SK-N-SH (cell line): ENCODE data around the gene NSD2. TPM values are rescaled to one million over a fixed set of nuclear protein-coding genes. Genes with fewer than 3 reads are reported as not detected.

Source experiments
- CTCF ChIA-PET: fragments of 300-600, 350-600 bp; formaldehyde crosslinking; extraction: SDS; loops from one replicate; lab custom pipeline; 2021; lab: Yijun Ruan, JAX
- POLR2A ChIA-PET: fragments of 350-600 bp; sonication (Branson Sonifier 250); formaldehyde crosslinking; extraction: SDS; loops from one replicate; lab custom pipeline; 2020; ENCODE audit warnings: antibody characterized with exemption, inconsistent platforms; lab: Yijun Ruan, JAX
- DNase-seq: peaks from one replicate; pipeline ENCODE4 v3.0.0; 2012
- H2AFZ ChIP-seq: fragments of 200-600 bp; sonication (generic); 2 replicates; pipeline ENCODE4 v1.8.1; 2016; ENCODE audit warnings: antibody characterized with exemption, mild to moderate bottlenecking, low read depth
- H3F3A ChIP-seq: fragments of 200-600 bp; sonication (generic); replicated peaks from 2 replicates; pipeline ENCODE3; 2016; ENCODE audit warnings: antibody characterized with exemption, mild to moderate bottlenecking; ENCODE audit not compliant: insufficient read depth
- H3K27ac ChIP-seq, 2 experiments: fragments of 200-500 bp in 1 of 2; fragments of 200-600 bp in 1 of 2; sonication (Bioruptor generic) in 1 of 2; sonication (generic), shearing (Covaris generic) in 1 of 2; 2 replicates each; pipeline versions ENCODE4 v1.5.1 to v1.6.1; 2014 to 2016; ENCODE audit warnings: low read depth in 2 of 2, inconsistent platforms in 1 of 2, low read length in 1 of 2, mild to moderate bottlenecking in 1 of 2, mixed read lengths in 1 of 2
- H3K27me3 ChIP-seq: fragments of 200-600 bp; sonication (generic), shearing (Covaris generic); 2 replicates; pipeline ENCODE4 v1.6.1; 2016; ENCODE audit warnings: mixed run types; ENCODE audit not compliant: insufficient read depth
- H3K36me3 ChIP-seq, 2 experiments: fragments of 200-500 bp in 1 of 2; fragments of 200-600 bp in 1 of 2; sonication (Bioruptor generic) in 1 of 2; sonication (generic) in 1 of 2; replicated peaks in 1 of 2; 2 replicates each; pipeline versions ENCODE3 to v1.5.1; 2014 to 2016; ENCODE audit warnings: low read length in 1 of 2, mild to moderate bottlenecking in 1 of 2; ENCODE audit not compliant: insufficient read depth in 2 of 2, control insufficient read depth in 1 of 2
- H3K4me1 ChIP-seq, 2 experiments: fragments of 200-500 bp in 1 of 2; fragments of 200-600 bp in 1 of 2; sonication (Bioruptor generic) in 1 of 2; sonication (generic), shearing (Covaris generic) in 1 of 2; 2 replicates each; pipeline versions ENCODE4 v1.5.1 to v1.6.1; 2014 to 2016; ENCODE audit warnings: low read depth in 1 of 2, low read length in 1 of 2, mixed run types in 1 of 2; ENCODE audit not compliant: insufficient read depth in 2 of 2, control insufficient read depth in 1 of 2
- H3K4me2 ChIP-seq: fragments of 200-600 bp; sonication (generic), shearing (Covaris generic); 2 replicates; pipeline ENCODE4 v1.6.1; 2017; ENCODE audit warnings: mixed run types
- H3K4me3 ChIP-seq, 2 experiments: fragments of 200-500 bp in 1 of 2; fragments of 200-600 bp in 1 of 2; sonication (Bioruptor generic) in 1 of 2; sonication (generic), shearing (Covaris generic) in 1 of 2; 2 replicates each; pipeline versions ENCODE4 v1.5.1 to v1.8.1; 2014 to 2016; ENCODE audit warnings: low read depth in 2 of 2, inconsistent platforms in 1 of 2, low read length in 1 of 2, mild to moderate bottlenecking in 1 of 2, mixed read lengths in 1 of 2, moderate library complexity in 1 of 2
- H3K79me2 ChIP-seq: fragments of 200-600 bp; sonication (generic); 2 replicates; pipeline ENCODE4 v1.8.1; 2017; ENCODE audit warnings: mild to moderate bottlenecking; ENCODE audit not compliant: insufficient read depth
- H3K9ac ChIP-seq: fragments of 200-600 bp; sonication (generic); 2 replicates; pipeline ENCODE4 v1.6.1; 2017; ENCODE audit warnings: mixed run types
- H3K9me2 ChIP-seq: fragments of 200-600 bp; sonication (generic); 2 replicates; pipeline ENCODE4 v1.6.1; 2017; ENCODE audit warnings: mixed run types
- H3K9me3 ChIP-seq: fragments of 200-600 bp; sonication (generic); 2 replicates; pipeline ENCODE4 v1.6.1; 2017; ENCODE audit warnings: mixed run types, mild to moderate bottlenecking, moderate library complexity
- H4K20me1 ChIP-seq: fragments of 200-600 bp; sonication (generic); 2 replicates; pipeline ENCODE4 v1.6.1; 2017; ENCODE audit warnings: mild to moderate bottlenecking, mixed run types; ENCODE audit not compliant: insufficient read depth
- ELF1 ChIP-seq: IDR thresholded peaks from 2 replicates; pipeline ENCODE4 v1.4.0; 2012
- FOSL2 ChIP-seq: IDR thresholded peaks from 2 replicates; pipeline ENCODE4 v1.4.0; 2012; ENCODE audit warnings: low read depth, mild to moderate bottlenecking, moderate library complexity, borderline replicate concordance
- FOXJ3 ChIP-seq: sonication (generic); formaldehyde crosslinking; IDR thresholded peaks from 2 replicates; pipeline ENCODE4 v1.5.1; 2020; ENCODE audit warnings: mild to moderate bottlenecking, missing genetic modification reagents
- GABPA ChIP-seq: IDR thresholded peaks from 2 replicates; pipeline ENCODE4 v1.4.0; 2012; ENCODE audit warnings: low read depth, mild to moderate bottlenecking
- MEF2A ChIP-seq: IDR thresholded peaks from 2 replicates; pipeline ENCODE4 v1.4.0; 2012; ENCODE audit warnings: low read depth, borderline replicate concordance
- MXI1 ChIP-seq: IDR thresholded peaks from 2 replicates; pipeline ENCODE4 v1.6.1; 2012; ENCODE audit warnings: mild to moderate bottlenecking, low read depth, low read length, improper control_type of control experiment
- RAD21 ChIP-seq: IDR thresholded peaks from 2 replicates; pipeline ENCODE4 v1.6.1; 2012; ENCODE audit warnings: mild to moderate bottlenecking, low read length
- TAF1 ChIP-seq: IDR thresholded peaks from 2 replicates; pipeline ENCODE4 v1.6.1; 2012; ENCODE audit warnings: low read depth, mild to moderate bottlenecking, low read length, moderate library complexity, borderline replicate concordance
- TCF12 ChIP-seq: IDR thresholded peaks from 2 replicates; pipeline ENCODE4 v1.4.0; 2012
- WGBS: methylation state at CpG from one replicate; pipeline ENCODE4 v1.1.6; 2017; ENCODE audit warnings: low lambda C conversion rate; 5-methylcytosine and 5-hydroxymethylcytosine counted together
- polyA plus RNA-seq, 3 experiments: library from polyadenylated mRNA; depleted of rRNA; stranded (reverse); fragments of >200 nt; gene quantifications; 2 replicates each; pipeline ENCODE4 v1.2.3, GENCODE V29; 2012
- TF ChIP-seq, protein P1 (sequence below): IDR thresholded peaks from 2 replicates; pipeline ENCODE4 v1.4.0; 2012; ENCODE audit warnings: low read depth, borderline replicate concordance
- TF ChIP-seq, protein P2 (sequence below): IDR thresholded peaks from 2 replicates; pipeline ENCODE4; 2012
- TF ChIP-seq, protein P3 (sequence below): IDR thresholded peaks from 2 replicates; pipeline ENCODE4 v1.4.0; 2012; ENCODE audit warnings: low read depth
- TF ChIP-seq, protein P4 (sequence below): IDR thresholded peaks from 2 replicates; pipeline ENCODE4 v1.4.0; 2012; ENCODE audit warnings: low read depth, borderline replicate concordance

NSD2 gene
- polyA plus RNA-seq, 1 of the 3 experiments (the other 2 are of a cell fraction): 34.2 TPM

DNA sequence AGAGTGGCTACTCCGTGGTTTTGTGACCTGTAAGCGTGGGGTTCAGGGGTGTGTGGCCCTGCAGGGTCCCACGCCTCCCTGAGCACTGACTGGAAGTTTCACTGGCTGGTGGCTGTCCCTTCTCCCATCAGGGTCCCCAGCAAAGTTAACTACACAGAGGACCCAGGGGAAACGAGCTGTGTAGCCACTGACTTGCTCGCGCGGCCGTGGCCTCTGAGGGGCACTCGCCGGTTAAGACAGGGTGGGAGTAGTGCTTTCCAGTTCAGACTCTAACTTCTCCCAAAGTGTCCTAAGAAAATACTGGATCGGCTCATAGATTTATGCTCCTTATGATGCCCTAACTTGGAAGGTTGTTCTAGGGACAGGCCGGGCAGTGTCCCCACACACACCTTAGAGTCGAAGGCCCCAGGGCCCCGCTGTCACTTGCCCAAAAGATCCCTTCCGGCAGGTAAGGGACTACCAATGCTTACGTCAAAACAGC is 109.4 kb downstream of the NSD2 start:
- Histone ChIP-seq H3K9me2 (no peaks in the 10 kb centered on the region), H3K79me2 (no peaks in the 10 kb centered on the region), H4K20me1 (no peaks in the 10 kb centered on the region), H2AFZ (no peak overlapping the region), H3K4me2 (no peak overlapping the region), H3K36me3 (peaks cover 21 to 88% of the 10 kb centered on the region in 2 experiments), H3F3A (peaks cover 32% of the 10 kb centered on the region), H3K9ac (no peak overlapping the region), H3K4me3 (no peak overlapping the region), H3K4me1 (peaks cover 0 to 24% of the 10 kb centered on the region in 2 experiments; a peak in 1 of 4 replicates), H3K27ac (no peak overlapping the region; a peak in 1 of 4 replicates), H3K27me3 (no peaks in the 10 kb centered on the region), H3K9me3 (no peaks in the 10 kb centered on the region)
- WGBS: 94% methylated on average over 11 of the region's 16 CpGs
- ChIA-PET CTCF (interaction anchor here (0.9 kb wide), 1 partner anchor 29 kb away, joined by 3 read pairs; no protein-coding TSS in a partner anchor), POLR2A (no interaction called here)
- TF ChIP-seq FOXJ3 (CRISPR knock-in tag): no peak
- no peak for TF ChIP-seq RAD21
- DNase-seq: no peak

DNA sequence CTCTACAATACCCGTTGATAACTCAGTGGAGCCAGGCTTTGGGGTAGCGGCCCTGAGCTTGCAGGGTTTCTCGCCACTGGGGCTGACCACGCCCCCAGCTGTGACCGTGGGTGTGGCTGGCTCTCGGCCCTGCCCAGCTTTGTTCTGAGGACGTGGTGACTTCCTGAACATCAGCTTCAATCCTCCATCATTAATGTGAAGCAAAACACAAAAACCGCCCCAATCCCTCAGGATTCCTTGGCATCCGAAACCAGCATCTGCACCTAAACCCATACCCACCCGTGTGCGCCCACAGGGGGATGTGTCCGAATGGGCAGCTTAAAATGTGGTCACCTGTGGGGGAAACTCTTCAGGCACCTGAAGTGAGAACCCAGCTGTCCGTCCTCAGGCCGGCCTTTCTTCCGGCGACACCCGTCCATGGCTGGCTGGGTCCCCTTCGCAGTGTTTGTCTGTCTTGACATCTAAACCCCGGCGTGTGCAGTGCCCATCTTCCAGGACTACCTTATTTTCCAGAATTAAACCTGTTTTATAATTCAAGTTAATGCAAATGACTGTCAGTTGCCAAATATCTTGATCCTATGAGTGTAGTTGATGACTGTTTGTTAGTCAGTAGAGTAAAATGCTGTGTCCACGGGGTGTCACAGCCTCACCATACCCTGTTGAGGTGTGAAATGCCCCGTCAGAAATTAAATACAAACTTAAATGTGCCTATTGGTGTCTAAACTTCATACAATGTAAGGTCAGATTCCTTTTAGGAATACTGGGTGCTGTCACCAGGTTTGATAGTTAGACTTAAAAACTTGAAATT is 110.3 kb downstream of the NSD2 start:
- H4K20me1 ChIP-seq: no peaks in the 10 kb centered on the region
- no peaks in the 10 kb centered on the region for H3K79me2 ChIP-seq
- H3K27ac ChIP-seq: no peak overlapping the region; a peak in 1 of 4 replicates
- H3K4me3 ChIP-seq: no peak overlapping the region
- ChIA-PET CTCF (interaction anchor here (0.9 kb wide), 1 partner anchor 30 kb away, joined by 3 read pairs; no protein-coding TSS in a partner anchor), POLR2A (no interaction called here)
- H3K9ac ChIP-seq: no peak overlapping the region
- H3F3A ChIP-seq: peaks cover 32% of the 10 kb centered on the region
- WGBS: 91% methylated on average over 19 of the region's 22 CpGs
- DNase-seq: peak; percentile 67
- no peaks in the 10 kb centered on the region for H3K9me2 ChIP-seq
- H3K4me2 ChIP-seq: no peak overlapping the region
- TF ChIP-seq, protein P1, sequence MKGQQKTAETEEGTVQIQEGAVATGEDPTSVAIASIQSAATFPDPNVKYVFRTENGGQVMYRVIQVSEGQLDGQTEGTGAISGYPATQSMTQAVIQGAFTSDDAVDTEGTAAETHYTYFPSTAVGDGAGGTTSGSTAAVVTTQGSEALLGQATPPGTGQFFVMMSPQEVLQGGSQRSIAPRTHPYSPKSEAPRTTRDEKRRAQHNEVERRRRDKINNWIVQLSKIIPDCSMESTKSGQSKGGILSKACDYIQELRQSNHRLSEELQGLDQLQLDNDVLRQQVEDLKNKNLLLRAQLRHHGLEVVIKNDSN: no peak
- TF ChIP-seq, protein P2, sequence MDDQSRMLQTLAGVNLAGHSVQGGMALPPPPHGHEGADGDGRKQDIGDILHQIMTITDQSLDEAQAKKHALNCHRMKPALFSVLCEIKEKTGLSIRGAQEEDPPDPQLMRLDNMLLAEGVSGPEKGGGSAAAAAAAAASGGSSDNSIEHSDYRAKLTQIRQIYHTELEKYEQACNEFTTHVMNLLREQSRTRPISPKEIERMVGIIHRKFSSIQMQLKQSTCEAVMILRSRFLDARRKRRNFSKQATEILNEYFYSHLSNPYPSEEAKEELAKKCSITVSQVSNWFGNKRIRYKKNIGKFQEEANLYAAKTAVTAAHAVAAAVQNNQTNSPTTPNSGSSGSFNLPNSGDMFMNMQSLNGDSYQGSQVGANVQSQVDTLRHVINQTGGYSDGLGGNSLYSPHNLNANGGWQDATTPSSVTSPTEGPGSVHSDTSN: no peak
- TF ChIP-seq TCF12: no peak
- TF ChIP-seq ELF1: no peak
- TF ChIP-seq, protein P3, sequence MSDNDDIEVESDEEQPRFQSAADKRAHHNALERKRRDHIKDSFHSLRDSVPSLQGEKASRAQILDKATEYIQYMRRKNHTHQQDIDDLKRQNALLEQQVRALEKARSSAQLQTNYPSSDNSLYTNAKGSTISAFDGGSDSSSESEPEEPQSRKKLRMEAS: no peak
- TF ChIP-seq FOSL2: no peak
- TF ChIP-seq MXI1: no peak
- TF ChIP-seq, protein P4, sequence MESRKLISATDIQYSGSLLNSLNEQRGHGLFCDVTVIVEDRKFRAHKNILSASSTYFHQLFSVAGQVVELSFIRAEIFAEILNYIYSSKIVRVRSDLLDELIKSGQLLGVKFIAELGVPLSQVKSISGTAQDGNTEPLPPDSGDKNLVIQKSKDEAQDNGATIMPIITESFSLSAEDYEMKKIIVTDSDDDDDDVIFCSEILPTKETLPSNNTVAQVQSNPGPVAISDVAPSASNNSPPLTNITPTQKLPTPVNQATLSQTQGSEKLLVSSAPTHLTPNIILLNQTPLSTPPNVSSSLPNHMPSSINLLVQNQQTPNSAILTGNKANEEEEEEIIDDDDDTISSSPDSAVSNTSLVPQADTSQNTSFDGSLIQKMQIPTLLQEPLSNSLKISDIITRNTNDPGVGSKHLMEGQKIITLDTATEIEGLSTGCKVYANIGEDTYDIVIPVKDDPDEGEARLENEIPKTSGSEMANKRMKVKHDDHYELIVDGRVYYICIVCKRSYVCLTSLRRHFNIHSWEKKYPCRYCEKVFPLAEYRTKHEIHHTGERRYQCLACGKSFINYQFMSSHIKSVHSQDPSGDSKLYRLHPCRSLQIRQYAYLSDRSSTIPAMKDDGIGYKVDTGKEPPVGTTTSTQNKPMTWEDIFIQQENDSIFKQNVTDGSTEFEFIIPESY: no peak
- TF ChIP-seq TAF1: no peak
- TF ChIP-seq GABPA: no peak
- no peak for TF ChIP-seq MEF2A
- H2AFZ ChIP-seq: no peak overlapping the region
- H3K9me3 ChIP-seq: no peaks in the 10 kb centered on the region
- H3K27me3 ChIP-seq: no peaks in the 10 kb centered on the region
- peaks cover 17 to 86% of the 10 kb centered on the region in 2 experiments for H3K36me3 ChIP-seq
- H3K4me1 ChIP-seq: peaks cover 0 to 24% of the 10 kb centered on the region in 2 experiments; a peak in 1 of 4 replicates
